ENCODE measurements around the gene PSMD1.

The PSMD1 gene

DNA sequence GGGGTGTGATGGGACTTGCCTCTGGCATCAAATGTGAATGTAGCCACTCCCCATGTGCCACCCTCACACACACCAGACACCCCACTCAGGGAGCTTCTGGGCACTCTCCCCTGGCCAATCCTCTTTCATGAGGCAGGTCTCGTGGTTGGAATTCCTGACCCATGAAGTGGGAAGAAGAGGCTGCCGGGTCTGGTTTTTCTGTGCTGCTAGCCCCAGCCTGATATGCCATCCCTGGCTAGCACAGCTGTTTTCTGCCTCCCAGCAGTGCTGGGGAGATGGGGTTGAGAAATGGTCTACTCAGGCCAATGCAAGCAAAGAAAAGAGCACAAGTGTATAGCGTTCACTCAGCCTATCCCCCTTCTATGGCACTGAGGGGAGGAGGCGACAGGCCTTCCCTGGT lies 20.5 kb upstream of the PSMD1 start:
- no peak for DNase-seq

DNA sequence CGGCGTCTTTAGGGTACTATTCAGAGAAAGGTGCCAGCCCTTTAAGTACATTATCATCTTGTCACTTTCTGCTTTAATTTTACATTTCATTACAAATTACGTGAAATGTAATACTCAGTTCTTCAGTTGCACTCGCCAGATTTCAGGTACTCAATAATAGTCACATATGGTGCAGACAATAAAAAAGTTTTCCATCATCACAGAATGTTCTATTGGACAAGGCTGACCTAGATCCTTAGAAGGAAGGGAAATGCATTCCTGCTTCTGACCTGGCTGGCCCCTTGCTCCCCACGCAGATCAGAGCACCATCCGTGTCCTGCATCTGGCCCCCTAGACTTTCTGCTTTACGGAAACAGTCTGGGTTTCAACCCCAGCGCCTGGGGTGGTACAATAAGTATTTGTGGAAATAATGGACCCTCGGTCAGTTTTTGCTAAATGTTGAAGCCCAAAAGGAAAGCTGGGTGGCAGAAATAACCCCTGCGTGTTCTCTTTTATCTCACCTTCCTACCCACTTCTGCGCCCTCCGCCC lies 20.0 kb upstream of the PSMD1 start:
- DNase-seq: no peak

DNA sequence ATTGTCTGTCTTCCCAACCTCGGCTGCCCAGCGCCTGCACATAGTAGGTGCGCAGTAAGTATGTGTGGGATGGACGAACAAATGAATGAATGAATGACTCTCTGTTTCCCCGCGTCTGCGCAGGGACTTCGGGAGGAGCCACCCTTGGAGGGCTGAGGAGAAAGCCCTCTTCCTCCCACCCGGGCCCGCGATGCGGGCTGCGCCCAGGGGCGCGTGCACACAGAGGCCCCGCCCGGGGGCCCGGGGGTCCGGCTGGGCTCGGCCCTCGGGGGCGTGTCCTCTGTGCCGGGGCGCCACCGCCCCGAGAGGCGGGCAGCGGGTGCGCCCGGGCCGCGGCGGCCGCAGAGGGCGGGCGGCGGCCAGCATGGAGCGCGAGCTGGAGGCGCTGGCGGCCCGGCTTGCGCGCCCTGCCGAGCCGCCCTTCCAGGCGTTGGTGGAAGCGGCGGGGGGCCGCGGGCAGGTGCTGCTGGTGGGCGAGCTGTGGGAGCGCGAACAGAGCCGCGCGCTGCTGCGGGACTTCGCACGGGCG lies 19.4 kb upstream of the PSMD1 start, which contains the start of gene C2orf72:
TSS of gene C2orf72 (plus strand) at position 322 of the 529 bp plus-strand sequence. CDS start at position 365, 43 bp downstream.
- no peak for DNase-seq

DNA sequence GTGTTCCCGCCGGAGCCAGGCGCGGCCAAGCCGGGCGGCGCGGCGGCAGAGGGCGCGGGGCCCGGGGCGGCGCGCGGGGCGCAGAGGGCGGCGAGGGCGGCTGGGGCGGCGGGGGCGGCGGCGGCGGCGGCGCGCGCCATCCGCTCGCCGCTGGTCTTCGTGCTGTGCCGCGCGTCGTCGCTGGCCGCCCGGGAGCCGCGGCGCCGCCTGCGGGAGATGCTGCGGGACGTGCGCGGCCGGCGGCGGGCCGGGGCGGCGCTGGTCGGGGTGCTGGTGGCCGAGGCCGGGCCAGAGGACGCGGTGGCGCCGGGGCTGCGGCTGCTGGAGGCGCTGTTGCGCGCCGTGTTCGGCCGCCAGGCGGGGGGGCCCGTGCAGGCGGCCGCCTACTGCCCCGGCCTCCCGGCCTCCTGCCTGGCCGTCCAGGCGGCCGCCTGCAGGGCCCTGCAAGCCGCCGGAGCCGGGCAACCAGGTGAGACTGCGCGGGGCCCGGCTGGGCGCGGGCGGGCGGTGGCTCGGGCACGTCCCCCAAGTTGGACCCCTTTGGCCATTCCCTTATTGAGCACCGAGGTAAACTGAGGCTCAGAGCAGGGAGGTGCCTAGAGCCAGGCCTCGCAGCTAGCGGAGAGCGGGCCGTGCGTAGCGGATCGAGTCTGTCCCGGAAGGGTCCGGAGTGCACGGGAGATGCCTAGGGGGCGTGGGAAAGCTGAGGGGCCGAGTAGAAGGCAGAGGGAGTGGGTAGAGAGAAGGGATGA lies 18.8 kb upstream of the PSMD1 start:
- no peak for DNase-seq

GRCh38 chr2:231038483-231039293 lies 18.0 kb upstream of the PSMD1 start:
- no peak for DNase-seq

GRCh38 chr2:231039294-231039664 lies 17.4 kb upstream of the PSMD1 start:
- no peak for DNase-seq

- DNase-seq: no peak
Observed at GRCh38 chr2:231039821-231040364, 16.8 kb upstream of the PSMD1 start.

GRCh38 chr2:231041061-231041689 lies 15.5 kb upstream of the PSMD1 start:
- DNase-seq: no peak

DNA sequence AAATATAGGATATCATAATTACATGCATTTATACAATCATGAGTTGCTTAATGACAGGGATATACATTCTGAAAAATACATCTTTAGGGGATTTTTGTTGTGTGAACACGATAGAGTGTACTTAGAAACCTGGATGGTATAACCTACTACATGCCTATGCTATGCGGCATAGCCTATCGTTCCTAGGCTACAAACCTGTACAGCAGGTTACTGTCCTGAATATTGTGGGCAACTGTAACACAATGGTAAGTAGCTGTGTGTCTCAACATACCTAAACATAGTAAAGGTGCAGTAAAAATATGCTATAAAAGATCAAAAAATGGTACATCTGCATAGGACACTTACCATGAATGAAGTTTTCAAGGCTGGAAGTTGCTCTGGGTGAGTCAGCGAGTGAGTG lies 12.9 kb upstream of the PSMD1 start:
- DNase-seq: no peak

DNA sequence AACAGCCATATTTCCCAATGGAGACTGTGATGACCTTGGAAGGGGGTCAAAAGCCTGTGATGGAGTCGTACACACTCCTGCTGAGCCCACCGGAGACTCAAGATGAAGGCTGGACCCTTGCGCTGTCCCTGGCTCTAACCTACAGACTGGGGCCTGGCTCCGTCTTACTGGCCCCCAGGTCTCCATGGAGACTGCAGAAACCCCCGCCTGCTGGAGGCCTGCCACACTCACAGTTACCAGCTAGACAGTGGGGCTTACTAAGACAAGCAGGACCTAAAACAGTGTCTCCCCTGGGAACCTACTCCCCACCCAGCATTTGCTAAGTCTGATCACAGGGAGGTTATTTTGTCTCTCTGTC lies 9.8 kb upstream of the PSMD1 start:
- DNase-seq: no peak

GRCh38 chr2:231047274-231047922 lies 9.3 kb upstream of the PSMD1 start:
- DNase-seq: no peak

- DNase-seq: no peak
Observed at GRCh38 chr2:231047923-231048915, 8.4 kb upstream of the PSMD1 start.

GRCh38 chr2:231049286-231050017 lies 7.2 kb upstream of the PSMD1 start:
- no peak for DNase-seq

DNA sequence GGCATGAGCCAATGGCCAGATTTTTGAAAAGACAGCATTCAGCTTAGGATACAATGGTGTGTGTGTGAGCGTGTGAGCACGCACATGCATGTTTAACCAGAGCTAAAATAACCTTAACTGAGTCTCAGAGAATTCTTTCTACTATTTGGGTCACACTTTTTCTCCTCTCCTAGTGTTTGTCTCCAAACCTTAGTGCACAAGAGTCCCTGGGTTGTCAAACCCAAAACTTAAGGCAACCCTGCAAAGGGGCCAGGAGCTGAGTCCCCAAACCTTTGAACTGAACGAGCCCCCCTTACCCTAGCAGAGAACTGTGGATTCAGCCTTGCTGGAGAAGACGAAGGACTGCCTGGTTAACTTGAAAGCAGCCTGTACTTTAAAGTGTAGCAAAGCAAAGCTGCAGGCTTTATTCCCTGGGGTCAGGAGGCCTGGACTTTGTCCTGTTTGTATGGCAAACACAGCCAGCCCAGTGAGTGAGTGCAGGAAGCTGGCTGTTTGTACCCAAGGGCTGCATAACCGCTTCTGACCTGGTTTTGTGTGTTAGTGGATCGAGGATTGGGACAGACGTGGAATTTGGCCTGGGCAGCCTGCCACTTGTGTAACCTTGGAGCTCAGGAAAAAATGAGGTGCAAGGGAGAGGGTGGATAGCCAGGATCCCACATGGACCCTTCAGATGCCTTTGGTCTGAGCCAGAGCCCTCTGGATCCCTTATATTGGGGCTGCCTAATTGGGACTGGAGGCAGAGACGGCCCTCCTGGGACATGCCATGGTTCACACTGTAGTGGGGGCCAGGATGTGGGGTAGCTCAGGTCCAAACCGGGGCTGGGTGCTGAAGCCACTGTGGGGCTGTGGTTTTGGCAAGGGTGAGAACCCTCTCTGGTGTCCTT lies 6.4 kb upstream of the PSMD1 start:
- no peak for DNase-seq

DNA sequence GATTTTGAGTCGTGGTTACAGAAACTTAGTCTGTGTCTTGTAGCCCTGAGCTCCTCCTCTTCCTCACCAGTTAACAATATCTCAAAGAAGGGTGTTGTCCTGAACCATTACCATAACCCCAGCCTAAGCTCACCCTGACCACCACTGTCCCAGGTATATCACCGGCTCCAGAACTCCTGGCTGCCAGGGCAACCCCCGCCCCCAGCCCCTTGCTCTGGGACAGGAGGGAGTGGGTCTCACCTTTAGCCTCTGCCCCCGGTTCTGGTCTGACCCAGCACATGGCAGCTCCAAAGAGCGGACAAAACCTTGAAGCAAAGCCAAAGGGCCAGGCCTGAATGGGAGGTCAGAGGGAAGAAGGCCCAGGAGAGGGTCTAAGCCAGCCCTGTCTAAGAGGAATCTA lies 5.6 kb upstream of the PSMD1 start:
- DNase-seq: no peak

DNA sequence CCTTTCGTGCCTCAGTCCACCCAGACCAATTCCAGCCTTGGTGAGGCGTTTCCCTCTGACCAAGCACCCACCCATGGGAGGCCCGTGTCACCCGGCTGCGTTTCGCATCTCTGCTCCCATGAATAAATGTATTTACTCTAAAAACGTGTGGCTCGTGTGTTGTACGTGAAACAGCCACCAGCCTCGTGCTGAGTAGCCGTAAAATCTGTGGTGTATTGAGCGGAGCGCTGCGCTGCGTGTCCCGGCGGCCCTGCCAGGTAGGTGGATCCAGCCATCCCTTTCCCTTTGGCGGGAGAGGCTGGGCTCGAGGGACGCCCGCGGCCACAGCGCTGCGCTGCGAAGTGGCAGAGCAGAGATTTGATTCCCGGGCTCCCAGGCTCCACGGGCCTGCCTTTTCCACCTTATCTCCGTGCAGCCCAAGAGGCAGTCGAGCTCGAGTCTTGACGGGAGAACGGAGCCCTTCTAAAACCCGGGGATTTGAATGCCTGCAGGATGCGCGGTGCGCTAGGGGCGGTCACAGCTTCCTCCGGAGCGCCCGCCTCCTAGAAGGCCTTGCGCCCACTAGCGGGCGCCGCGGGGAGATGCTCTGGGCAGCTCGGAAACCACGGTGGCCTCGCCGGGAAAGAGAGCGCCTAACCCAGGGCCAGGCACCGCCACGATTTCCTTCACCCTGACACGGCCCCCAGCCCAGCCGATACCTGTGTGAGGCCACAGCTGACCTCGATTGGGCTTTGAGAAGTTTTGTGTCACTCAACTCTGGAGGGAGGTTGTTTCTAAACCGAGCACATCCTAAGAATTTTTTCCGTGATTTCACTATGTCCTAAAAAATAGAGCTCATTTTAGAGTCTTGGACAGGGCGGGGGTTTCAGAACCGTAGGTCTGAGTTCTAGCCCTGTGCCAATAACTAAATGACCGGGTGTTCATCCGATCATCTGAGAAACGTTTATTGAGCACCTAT lies 3.9 kb upstream of the PSMD1 start:
- peak; percentile 82 for DNase-seq

DNA sequence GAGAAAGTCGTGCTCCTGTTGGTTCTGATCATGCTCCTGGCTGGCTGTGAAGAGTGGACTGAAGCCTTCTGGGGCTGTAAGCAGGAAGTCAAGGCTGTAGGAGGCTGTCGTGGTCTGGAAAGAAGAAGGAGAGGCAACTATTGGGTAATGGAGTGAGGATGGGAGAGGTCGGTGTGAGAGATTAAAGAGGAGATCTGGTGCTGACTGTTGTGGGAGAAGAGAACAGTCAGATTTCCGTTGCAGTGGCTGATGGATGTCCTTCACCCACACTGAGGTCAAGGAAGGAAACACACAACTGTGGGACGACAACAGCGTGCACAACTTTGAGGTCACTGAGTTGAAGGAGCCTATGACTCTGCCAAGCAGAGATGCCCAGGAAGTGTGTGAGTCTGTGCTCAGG lies 2.8 kb upstream of the PSMD1 start:
- DNase-seq: no peak

- DNase-seq: no peak
Observed at GRCh38 chr2:231057590-231057989, 923 bp downstream of the PSMD1 start.

Measured in fibroblast of skin of right quadriceps (primary cell).